Muscle of leg (tissue), 11 donors: ENCODE measurements around the gene CA6. TPM values are rescaled to one million over a fixed set of nuclear protein-coding genes. Genes with fewer than 3 reads are reported as not detected.
"Not testable (repeated sequence)": the region's sequence is repeated elsewhere in the genome, so short reads cannot be mapped to it uniquely, and the experiment has no call there.

Experiments used
- DNase-seq: peaks from one replicate; pipeline ENCODE4 v3.0.0; 2013
- H3K27ac ChIP-seq: one replicate; pipeline ENCODE4 v1.5.1; 2013; ENCODE audit warnings: mild to moderate bottlenecking, low read length, control low read depth
- H3K27me3 ChIP-seq: one replicate; pipeline ENCODE4 v1.6.1; 2013; ENCODE audit warnings: low read length; ENCODE audit not compliant: control insufficient read depth, insufficient read depth
- H3K36me3 ChIP-seq: one replicate; pipeline ENCODE4 v1.6.1; 2013; ENCODE audit warnings: low read length; ENCODE audit not compliant: control insufficient read depth, insufficient read depth
- H3K4me1 ChIP-seq: one replicate; pipeline ENCODE4 v1.6.1; 2013; ENCODE audit warnings: low read length; ENCODE audit not compliant: control insufficient read depth, insufficient read depth
- H3K4me3 ChIP-seq: one replicate; pipeline ENCODE4 v1.5.1; 2013; ENCODE audit warnings: low read length, control low read depth
- H3K9me3 ChIP-seq: replicated peaks from 2 replicates; pipeline ENCODE4 v1.6.1; 2013; ENCODE audit warnings: low read depth, low read length; ENCODE audit not compliant: control insufficient read depth
- WGBS: methylation state at CpG from one replicate; pipeline ENCODE4 v1.1.5; 2013; ENCODE audit warnings: missing lambda C conversion rate; ENCODE audit not compliant: insufficient coverage; 5-methylcytosine and 5-hydroxymethylcytosine counted together
- polyA plus RNA-seq, 8 donors: library from polyadenylated mRNA; unstranded; fragments of 120-200 nt; gene quantifications; one replicate each; pipeline versions ENCODE4 v1.2.1 to v1.2.3, GENCODE V29; 2013; ENCODE audit warnings: inconsistent platforms in 1 of 8, low replicate concordance in 1 of 8; ENCODE audit not compliant: insufficient read length in 8 of 8, insufficient read depth in 1 of 8
- total RNA-seq: library from RNA; stranded (reverse); fragments of 120-200 nt; gene quantifications from one replicate; pipeline ENCODE4 v1.2.4, GENCODE V29; 2013

CA6 gene
- total and polyA plus RNA-seq, 9 donors = 0.08 to 0.17 (median 0.09) TPM; not detected in 6

DNA sequence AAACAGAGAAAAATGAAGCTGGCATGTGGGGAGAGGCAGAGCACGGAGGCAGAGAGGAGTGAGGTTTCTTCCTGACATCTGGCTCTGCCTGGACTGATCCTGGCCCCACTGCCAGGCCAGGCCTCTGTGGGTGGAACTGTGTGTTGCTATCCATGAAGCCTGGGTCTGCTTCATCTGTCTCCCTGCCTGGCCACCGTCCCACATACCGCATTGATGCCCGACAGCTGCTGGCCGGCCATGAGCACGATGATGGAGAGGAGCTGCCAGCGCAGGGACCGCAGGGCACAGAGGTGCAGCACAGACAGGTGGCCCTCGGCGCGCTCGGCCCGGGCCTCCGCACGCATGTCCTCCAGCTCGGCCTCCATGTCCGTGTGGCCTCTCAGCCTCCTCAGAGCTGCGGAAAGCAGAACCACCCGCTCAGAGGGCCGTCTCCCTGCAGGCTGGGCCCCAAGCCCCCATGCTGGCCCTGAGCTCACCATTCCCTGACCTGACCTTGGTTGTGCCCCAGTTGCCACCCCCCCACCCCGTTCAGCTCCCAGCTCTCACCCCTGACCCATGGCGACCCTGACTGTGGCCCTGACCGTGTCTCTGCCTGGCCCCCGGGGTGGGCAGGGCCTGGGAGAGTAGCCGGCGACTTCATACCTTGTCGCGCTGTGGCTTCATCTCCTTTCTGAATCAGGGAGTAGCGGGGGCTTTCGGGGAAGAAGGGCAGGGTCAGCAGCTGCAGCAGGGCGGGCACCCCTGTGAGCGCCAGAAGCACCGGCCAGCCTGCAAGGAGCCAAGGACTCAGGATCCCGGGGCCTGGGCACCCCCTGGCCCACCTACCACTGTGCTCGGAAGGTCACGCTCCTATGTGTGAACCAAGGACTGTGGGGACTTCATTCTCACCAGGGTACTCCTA, 69.1 kb downstream of the CA6 start:
- DNase-seq = peak; percentile 82
- no peaks in the 10 kb centered on the region for H3K36me3 ChIP-seq
- H3K9me3 ChIP-seq = no peaks in the 10 kb centered on the region
- H3K4me3 ChIP-seq = no peak overlapping the region
- 84% methylated on average over 35 of the region's 36 CpGs for WGBS
- H3K4me1 ChIP-seq = peaks cover 18% of the 10 kb centered on the region
- H3K27ac ChIP-seq = peak overlapping the region; percentile 68
- peaks cover 6% of the 10 kb centered on the region for H3K27me3 ChIP-seq

DNA sequence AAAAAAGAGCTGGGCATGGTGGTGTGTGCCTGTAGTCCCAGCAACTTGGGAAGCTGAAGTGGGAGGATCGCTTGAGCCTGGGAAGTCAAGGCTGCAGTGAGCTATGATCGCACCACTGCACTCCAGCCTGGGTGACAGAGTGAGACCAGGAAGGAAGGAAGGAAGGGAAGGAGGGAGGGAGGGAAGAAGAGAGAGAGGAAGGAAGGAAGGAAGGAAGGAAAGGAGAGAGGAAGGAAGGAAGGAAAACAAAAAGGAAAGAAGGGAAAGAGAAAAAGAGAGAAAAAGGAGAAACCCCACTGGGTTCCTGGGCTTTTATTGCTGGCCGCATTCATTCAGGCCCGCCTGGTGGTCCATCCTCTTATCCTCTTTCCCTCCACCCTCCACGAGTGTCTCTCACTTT, 70.8 kb downstream of the CA6 start:
- H3K27ac ChIP-seq = no peak overlapping the region
- H3K27me3 ChIP-seq = peaks cover 6% of the 10 kb centered on the region
- H3K9me3 ChIP-seq = no peaks in the 10 kb centered on the region
- H3K4me1 ChIP-seq = peaks cover 18% of the 10 kb centered on the region
- DNase-seq = no peak
- WGBS = 81% methylated on average over 5 of the region's 5 CpGs
- H3K4me3 ChIP-seq = no peak overlapping the region
- no peaks in the 10 kb centered on the region for H3K36me3 ChIP-seq

DNA sequence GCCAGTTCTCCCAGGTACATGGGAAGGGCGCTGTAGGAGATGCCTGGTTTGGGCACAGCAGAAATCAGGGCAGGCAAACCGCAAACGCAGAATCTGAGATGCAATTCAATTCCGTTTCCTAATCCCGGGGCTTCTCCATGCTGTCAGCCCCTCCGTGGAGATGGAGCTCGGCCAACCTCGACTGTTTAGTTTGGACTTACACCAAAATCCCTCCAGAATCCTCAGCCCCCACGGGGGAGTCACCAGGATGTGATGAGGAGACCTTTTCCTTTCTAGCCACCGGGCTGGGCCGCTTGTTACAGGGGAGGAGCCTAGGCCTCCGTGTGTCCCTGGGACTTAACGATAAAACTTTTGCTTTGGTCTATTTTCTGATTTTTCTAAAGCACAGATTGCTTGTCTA, 72.7 kb downstream of the CA6 start:
- peaks cover 6% of the 10 kb centered on the region for H3K27me3 ChIP-seq
- H3K9me3 ChIP-seq = no peaks in the 10 kb centered on the region
- H3K36me3 ChIP-seq = no peaks in the 10 kb centered on the region
- 47% methylated on average over 6 of the region's 13 CpGs for WGBS
- peak; percentile 50 for DNase-seq
- peaks cover 18% of the 10 kb centered on the region for H3K4me1 ChIP-seq
- H3K4me3 ChIP-seq = no peak overlapping the region
- no peak overlapping the region for H3K27ac ChIP-seq

DNA sequence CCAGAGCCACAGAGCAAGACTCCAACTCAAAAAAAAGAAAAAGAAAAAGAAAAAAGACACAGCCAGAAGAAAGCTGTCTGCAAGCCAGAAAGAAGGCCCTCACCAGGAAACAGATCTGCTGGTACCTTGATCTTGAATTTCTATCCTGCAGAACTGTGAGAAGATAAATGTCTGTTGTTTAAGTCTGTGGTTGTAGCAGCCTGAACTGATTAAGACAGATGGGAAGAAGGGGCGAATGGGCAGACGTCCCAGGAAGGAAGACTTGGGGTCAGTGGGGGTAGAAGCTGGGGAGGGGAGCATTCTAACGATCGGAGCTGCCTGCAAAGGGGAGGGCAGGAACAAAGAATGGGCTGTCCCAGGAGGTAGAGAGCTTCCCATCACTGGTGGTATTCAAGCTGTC, 74.2 kb downstream of the CA6 start:
- H3K27ac ChIP-seq = no peak overlapping the region
- H3K4me3 ChIP-seq = no peak overlapping the region
- WGBS = 13% methylated on average over 4 of the region's 4 CpGs
- DNase-seq = no peak
- H3K27me3 ChIP-seq = peaks cover 6% of the 10 kb centered on the region
- H3K36me3 ChIP-seq = no peaks in the 10 kb centered on the region
- no peaks in the 10 kb centered on the region for H3K9me3 ChIP-seq
- H3K4me1 ChIP-seq = peaks cover 8% of the 10 kb centered on the region

DNA sequence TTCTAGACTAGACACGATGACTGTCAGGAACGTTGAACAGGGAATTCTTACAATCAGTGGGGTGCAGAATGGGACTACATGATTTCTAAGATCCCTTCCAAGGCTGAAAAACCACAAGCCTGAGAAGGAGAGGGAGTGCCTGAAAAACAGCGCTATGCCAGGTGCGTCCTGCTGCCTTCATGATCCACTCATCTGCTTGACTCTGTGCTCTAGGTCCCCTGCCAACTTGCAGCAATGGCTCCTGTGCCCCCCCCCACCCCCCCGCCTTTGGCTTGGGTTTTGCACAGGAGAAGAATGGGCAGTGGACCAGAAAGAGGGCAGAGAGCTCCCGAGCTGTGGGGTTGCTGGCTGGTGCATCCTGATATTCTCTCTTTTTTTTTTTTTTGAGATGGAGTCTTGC, 74.6 kb downstream of the CA6 start:
- WGBS = 41% methylated on average over 2 of the region's 6 CpGs
- no peaks in the 10 kb centered on the region for H3K9me3 ChIP-seq
- DNase-seq = no peak
- H3K27me3 ChIP-seq = peaks cover 6% of the 10 kb centered on the region
- H3K4me1 ChIP-seq = peaks cover 7% of the 10 kb centered on the region
- H3K36me3 ChIP-seq = no peaks in the 10 kb centered on the region
- no peak overlapping the region for H3K4me3 ChIP-seq
- H3K27ac ChIP-seq = no peak overlapping the region

DNA sequence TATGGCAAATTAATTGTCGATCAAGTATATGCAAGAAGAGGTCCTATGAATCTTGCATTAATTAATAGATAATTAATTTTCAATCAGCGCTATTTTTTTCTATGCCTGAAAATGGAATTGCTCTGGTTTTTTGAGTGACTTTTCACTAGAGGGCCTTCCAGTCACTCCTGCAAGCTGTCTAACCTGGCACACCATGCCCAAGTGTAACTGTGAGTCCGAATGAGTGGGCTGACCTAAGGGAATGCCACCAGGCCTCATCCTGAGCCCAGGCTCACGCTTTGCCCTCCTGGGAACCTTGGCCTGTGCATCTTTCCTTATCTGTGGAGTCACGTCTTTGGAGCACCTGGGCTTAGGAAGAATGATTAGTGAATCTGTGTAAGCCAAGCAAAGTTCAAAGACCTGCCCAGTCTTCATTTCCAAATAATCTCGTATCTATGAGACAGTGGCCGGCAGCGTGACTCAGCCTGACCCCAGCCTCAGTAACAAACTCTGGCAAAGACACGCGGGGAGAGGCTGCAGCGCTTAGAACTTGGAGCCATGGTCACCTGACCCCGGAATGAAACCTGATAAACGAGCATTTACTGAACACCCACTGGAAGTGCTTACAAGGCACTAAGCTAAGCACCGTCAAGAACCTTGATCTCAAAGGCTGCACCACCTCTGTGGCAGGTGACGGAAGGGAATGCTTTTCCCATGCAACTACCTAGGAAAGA, 76.5 kb downstream of the CA6 start:
- not testable (repeated sequence) for H3K4me1 ChIP-seq, H3K27me3 ChIP-seq, H3K4me3 ChIP-seq, H3K27ac ChIP-seq, DNase-seq, H3K9me3 ChIP-seq, H3K36me3 ChIP-seq
- WGBS = 58% methylated on average over 2 of the region's 15 CpGs

DNA sequence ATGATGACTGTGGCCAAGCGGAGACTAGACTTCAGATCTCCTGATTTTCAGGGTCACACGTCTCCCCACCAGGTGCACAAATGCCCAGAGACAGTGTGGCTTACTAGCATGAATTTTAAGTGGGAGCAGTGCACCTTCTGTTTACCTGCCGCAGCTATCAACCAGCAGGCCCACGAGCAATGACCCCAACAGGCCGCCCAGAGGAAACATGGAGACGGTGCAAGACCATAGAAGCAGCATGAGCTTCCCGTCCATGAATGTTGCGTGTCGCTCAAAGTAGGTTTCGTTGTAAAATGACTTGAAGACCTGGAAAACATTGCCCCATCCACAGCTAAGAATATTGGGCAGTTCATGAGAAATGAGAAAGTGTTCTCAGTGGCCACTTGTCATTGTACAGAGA, 77.1 kb downstream of the CA6 start:
- Histone ChIP-seq H3K4me3 (no peak overlapping the region), H3K27me3 (no peaks in the 10 kb centered on the region), H3K36me3 (no peaks in the 10 kb centered on the region), H3K9me3 (no peaks in the 10 kb centered on the region), H3K4me1 (peaks cover 7% of the 10 kb centered on the region), H3K27ac (no peak overlapping the region)
- WGBS = 83% methylated on average over 7 of the region's 10 CpGs
- no peak for DNase-seq

Other genes with a start within 250 kb of the CA6 start
- 83.9 TPM for gene RERE, start 128.2 kb upstream of the CA6 start, total RNA-seq
- 100 to 1,000 TPM in 1 of 8 donors, 10 to 100 TPM in 7; 63.7 to 102 (median 82.0) TPM for gene RERE, start 128.2 kb upstream of the CA6 start, polyA plus RNA-seq
- gene ENO1, start 67.2 kb upstream of the CA6 start, total RNA-seq = 334 TPM
- 100 to 1,000 TPM; 358 to 469 (median 404) TPM for gene ENO1, start 67.2 kb upstream of the CA6 start, polyA plus RNA-seq
- not detected for gene SLC2A7, start 80.6 kb downstream of the CA6 start, total RNA-seq
- gene SLC2A7, start 80.6 kb downstream of the CA6 start, polyA plus RNA-seq = under 1 TPM in 1 of 8 donors, not detected in 7; 0.08 TPM
- 4.5 TPM for gene SLC2A5, start 123.8 kb downstream of the CA6 start, total RNA-seq
- 10 to 100 TPM in 3 of 8 donors, 1 to 10 TPM in 5; 3.4 to 16.9 (median 8.3) TPM for gene SLC2A5, start 123.8 kb downstream of the CA6 start, polyA plus RNA-seq
- gene GPR157, start 183.2 kb downstream of the CA6 start, total RNA-seq = 1.3 TPM
- 1 to 10 TPM; 1.0 to 2.6 (median 1.3) TPM for gene GPR157, start 183.2 kb downstream of the CA6 start, polyA plus RNA-seq